HG03460 (cell line): ENCODE measurements around the gene SH3BGRL2.
A peak's percentile ranks its signal among the peaks of the same experiment; 100 is the strongest.

Experiments used
- ATAC-seq: cut with Tn5 transposase; IDR thresholded peaks from one replicate; pipeline ENCODE4 v1.9.1; 2021; ENCODE audit not compliant: unreplicated experiment

The SH3BGRL2 gene

DNA sequence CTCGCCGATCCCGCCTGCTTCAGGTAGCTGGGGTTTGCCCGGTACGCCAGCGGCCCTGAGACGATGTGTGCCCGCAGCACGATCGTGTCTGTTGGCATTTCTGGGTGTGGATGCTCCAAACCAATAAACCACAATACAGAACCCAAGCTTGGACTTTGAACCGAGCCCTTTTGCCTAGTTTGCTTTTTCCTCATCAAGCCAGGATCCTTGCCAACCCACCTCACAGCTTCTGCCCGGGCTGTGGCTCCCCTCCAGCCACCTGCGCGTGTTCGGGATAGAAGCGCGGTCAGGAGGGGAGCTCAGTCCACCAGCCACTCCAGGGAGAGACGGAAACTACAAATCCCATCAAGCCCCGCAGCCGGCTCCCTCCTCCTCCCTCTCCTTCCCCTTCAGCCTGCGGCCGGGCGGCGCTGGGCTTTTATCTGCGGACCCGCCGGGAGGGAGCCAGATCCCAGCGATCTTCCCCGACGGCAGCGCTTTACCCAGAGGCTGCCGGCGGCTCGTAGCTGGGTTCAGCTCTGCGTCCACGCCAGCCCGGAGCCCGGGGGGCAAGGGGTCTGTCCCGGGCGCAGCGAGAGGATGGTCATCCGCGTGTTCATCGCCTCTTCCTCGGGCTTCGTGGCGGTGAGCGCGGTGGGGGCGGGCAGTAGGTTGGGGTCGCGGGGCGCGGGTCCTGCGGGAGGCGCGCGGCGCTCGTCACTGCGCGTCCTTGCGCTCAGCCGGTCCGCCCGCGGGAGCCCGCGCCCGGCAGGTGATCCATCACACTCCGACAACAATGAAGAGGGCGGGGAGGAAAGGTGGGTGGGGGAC, at the start of gene SH3BGRL2:
Gene SH3BGRL2 (plus strand): TSS at position 447 of the 810 bp plus-strand sequence. CDS start 133 bp downstream, at position 580.
- peak; percentile 61 for ATAC-seq

GRCh38 chr6:79584332-79584731, 46.8 kb upstream of the SH3BGRL2 start:
- ATAC-seq = no peak

DNA sequence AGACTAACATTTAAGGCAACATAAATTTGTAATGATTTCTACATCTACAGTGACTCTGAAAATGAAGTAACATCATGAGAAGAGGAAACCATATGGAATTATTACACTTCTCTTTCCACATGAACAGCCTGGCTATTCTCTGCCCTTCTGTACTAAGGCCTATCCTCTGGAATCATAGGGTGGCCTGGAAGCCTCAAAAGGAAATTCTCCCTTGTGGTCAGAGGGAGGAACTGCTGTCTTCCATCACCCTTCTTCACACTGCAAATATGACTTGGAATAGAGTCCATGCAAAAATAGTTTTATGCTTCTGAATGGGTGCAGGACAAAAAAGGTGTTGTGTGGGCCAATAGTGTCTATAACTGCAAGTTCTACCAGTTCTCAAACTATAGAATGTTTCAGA, 44.6 kb upstream of the SH3BGRL2 start:
- no peak for ATAC-seq

DNA sequence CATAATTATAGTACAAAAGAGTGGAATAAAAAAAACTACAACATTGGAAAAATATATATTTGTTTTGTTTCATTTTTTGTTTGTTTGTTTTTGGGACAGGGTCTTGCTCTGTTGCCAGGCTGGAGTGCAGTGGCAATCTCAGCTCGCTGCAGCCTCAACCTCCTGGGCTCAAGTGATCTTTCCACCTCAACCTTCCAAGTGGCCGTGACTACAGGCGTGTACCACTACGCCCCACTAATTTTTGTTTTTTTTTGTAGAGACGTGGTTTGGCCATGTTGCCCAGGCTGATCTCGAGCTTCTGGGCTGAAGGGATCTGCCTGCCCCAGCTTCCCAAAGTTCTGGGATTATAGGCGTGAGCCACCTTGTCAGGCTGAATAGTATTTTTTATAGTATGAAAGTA, 41.4 kb upstream of the SH3BGRL2 start:
- no peak for ATAC-seq

GRCh38 chr6:79597155-79597554, 34.0 kb upstream of the SH3BGRL2 start:
- ATAC-seq = no peak

DNA sequence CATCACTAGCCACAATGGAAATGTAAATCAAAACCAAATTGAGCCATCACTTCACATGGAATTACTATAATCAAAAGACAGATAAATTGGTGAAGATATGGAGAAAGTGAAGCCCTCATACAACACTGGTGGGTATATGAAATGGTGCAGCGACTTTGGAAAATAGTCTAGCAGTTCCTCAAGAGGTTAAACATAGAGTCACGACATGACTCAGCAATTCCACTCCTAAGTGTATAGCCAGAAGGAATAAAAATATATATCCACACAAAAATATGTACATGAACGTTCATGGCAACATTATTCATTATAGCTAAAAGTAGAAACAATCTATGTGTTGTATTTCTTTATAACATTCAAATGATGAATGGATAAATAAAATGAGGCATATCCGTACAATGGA, 33.1 kb upstream of the SH3BGRL2 start:
- no peak for ATAC-seq

DNA sequence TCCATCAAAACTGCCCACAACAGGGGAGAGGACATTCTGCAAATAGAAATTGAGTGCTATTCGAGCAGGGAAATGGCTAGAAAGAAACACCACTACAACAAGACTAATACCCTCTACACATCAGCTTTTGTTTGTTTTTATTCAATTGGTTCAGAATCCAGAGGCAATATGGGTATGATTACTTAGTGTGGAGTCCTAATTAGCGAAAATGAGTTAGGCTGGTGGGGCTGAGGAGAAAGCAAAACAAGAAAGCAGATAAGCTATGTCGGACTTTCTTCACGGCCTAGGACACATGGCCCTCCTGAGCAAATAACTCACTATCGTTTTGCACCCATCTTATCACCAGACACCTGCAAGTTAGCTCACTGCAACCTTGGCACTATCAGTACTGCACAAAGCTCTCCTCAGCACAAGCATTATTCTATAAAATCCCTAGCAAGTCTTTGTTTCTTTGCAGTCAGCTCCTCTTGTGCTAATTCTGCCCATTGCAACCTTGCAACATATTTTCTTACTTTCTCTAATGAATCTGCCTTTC, 31.3 kb upstream of the SH3BGRL2 start:
- ATAC-seq = no peak

- no peak for ATAC-seq
Measured at GRCh38 chr6:79600313-79600712, 30.8 kb upstream of the SH3BGRL2 start.

DNA sequence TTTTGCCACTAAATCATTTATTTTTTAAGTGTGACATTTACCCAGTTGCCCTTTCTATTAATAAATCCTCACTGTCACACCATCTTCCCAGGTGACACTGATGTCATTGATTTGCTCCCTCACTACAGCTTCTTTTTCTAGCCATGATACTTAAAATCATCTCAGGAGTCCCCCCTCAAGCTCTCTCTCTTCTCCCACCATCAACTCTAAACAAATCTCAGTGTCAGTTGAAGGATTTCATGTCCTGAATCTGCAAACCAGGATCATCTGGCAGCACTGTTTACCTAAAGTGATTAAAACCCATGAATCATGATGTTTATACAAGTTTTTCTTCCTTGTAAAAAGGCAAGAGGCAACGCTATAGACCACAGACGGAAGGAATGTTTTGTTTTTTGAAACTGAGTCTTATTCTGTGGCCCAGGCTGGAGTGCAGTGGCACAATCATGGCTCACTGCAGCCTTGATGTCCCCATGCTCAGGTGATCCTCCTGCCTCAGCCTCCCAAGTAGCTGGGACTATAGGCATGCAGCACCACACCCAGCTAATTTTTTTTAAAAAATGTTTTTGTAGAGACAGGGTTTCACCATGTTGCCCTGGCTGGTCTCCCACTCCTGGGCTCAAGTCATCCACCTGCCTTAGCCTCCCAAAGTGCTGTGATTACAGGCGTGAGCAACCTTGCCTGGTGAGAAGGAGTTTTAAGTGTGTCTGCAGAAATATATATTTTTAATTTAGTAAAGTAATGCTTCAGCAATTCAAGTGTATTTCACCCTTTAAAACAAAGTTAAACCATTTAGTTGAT, 30.1 kb upstream of the SH3BGRL2 start:
- ATAC-seq = no peak

- no peak for ATAC-seq
Measured at GRCh38 chr6:79602859-79603258, 28.3 kb upstream of the SH3BGRL2 start.

- ATAC-seq = no peak
Measured at GRCh38 chr6:79604583-79605037, 26.5 kb upstream of the SH3BGRL2 start.

DNA sequence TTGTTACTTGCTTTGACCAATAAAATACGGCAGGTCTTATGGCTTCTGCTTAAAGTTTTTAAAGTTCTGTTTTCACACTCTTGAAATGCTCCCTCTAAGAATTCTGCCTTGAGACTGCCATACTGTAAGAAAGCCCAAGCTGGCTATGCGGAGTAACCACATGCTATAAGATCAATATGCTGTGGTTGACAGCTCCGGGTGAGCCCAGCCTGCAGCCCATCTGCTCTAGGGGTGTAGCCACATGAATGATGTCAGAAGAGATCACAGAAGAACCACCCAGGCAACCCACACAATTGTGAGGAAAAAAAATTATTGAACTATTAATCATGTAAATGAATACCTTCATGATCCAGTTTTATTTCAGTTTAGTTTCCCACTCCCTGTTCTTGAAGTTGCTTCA, 26.1 kb upstream of the SH3BGRL2 start:
- ATAC-seq = no peak

- ATAC-seq = no peak
Measured at GRCh38 chr6:79605968-79606764, 25.0 kb upstream of the SH3BGRL2 start.

DNA sequence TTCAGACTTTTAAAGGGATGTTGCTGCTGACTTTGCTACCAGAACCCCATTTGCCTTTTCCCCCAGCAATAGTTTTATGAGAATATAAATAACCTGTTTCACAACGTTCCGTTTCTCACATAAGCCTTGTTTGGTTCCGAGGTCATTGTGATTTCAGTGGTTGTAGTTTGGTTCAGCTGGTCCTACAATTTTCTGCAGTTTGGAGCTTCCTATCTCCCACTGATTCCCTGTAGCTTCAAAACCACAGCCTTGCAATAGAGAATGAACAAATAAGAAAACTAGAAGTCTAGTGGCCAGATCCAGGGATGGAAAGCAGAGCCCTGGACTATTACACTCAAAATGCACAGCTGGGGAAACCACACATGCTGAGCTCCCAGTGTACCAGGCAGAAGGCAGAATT, 24.1 kb upstream of the SH3BGRL2 start:
- no peak for ATAC-seq

- ATAC-seq = no peak
Measured at GRCh38 chr6:79608334-79609224, 22.6 kb upstream of the SH3BGRL2 start.

DNA sequence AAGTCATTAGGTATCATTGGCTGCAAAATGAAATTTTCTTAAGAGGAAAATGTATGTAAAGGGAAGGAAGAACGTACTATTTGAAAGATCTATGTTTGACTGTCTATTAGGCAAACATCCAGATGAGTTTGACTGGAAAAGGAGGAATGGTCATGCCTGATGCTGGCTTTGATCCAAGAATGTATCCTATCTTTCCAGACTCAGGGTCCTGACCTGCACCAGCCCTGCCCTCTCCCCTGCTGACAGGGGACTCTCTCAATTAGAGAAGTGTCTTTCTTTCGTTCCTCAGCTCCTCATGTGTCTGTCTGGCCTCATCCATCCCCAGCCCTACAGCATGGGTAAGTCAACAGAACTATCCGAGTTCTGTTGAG, 21.9 kb upstream of the SH3BGRL2 start:
- ATAC-seq = no peak

- no peak for ATAC-seq
Measured at GRCh38 chr6:79610306-79611009, 20.7 kb upstream of the SH3BGRL2 start.

- ATAC-seq = no peak
Measured at GRCh38 chr6:79612457-79612856, 18.7 kb upstream of the SH3BGRL2 start.

- no peak for ATAC-seq
Measured at GRCh38 chr6:79612918-79613317, 18.2 kb upstream of the SH3BGRL2 start.
